Measurements from ENCODE around the gene OR8H3.
"Not testable (repeated sequence)": the region's sequence is repeated elsewhere in the genome, so short reads cannot be mapped to it uniquely, and the experiment has no call there.

OR8H3 gene

GRCh38 chr11:56122073-56122472, at the start of gene OR8H3:
Gene OR8H3 (plus strand): TSS chr11:56122373. CDS start chr11:56122373, 0 bp downstream.
- DNase-seq (ENCODE audit: low read depth in 2 of 2), result no peak

GRCh38 chr11:56089697-56090096, 32.5 kb upstream of the OR8H3 start:
- no peak for DNase-seq (ENCODE audit: low read depth in 2 of 2)

GRCh38 chr11:56093008-56093407, 29.2 kb upstream of the OR8H3 start, which contains the start of gene OR8I2:
Gene OR8I2 (plus strand): TSS chr11:56093308. CDS start chr11:56093308, 0 bp downstream.
- DNase-seq (ENCODE audit: low read depth in 2 of 2), result no peak

- no peak for DNase-seq (ENCODE audit: low read depth in 2 of 2)
These were observed 18.9 kb upstream of the OR8H3 start, which contains the start of gene OR8H2 for GRCh38 chr11:56103210-56103737. Gene OR8H2 (plus strand): TSS chr11:56103687. CDS start chr11:56105043, 1,356 bp downstream.

DNA sequence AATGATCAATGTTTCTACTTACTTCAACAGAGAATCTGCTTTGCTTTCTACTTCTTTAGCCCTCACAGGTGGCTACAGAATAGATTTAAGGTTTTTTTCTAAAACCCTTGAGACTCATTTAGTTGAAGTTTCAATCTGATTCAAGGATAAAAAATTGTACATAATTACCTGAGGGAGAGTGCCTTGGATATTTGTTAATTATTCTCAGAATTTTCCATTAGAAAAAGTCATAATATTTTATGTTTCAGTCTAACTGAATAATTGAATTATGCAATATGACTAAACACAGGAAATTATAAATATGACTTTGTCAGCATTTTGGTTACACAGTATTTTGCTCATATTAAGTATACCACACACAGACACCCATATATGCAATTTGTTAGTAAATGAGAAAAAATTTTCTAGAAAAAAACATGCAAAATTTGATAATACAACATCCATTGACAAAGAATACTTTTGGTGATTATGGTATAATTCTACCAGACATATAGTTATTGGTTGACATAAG, 18.0 kb downstream of the OR8H3 start, which contains the start of gene OR8J3:
OR8J3 (minus strand) TSS at position 51 of the 511 bp plus-strand sequence. CDS start 2,483 bp downstream, outside the sequence.
- DNase-seq (ENCODE audit: low read depth in 2 of 2), result no peak

DNA sequence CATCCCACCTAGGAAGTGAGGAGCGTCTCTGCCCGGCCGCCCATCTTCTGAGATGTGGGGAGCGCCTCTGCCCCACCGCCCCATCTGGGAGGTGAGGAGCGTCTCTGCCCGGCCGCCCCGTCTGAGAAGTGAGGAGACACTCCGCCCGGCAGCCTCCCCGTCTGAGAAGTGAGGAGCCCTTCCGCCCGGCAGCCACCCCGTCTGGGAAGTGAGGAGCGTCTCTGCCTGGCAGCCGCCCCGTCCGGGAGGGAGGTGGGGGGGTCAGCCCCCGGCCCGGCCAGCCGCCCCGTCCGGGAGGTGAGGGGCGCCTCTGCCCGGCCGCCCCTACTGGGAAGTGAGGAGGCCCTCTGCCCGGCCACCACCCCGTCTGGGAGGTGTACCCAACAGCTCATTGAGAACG, 21.5 kb downstream of the OR8H3 start:
- not testable (repeated sequence) for DNase-seq (ENCODE audit: low read depth in 2 of 2)

DNA sequence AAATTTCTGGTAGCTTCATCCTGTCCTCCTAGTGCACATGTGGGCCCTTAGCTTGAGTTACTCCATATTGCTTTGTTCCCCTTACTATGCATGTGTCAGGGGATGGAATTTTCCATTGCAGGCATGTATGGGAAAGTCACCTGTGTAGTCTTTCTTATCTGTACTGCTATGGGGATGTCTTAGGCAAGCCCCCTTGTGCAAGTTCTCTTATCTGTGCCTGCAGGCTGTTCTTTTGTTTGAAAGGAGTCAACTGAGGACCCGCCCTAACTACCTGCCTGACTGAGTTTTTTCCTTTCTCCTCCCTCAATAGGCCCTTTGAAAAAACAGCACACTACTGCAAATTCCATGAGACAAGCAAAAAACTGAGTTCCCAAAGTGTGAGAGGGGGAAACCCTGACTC, 29.2 kb downstream of the OR8H3 start:
- no peak for DNase-seq (ENCODE audit: low read depth in 2 of 2)

DNA sequence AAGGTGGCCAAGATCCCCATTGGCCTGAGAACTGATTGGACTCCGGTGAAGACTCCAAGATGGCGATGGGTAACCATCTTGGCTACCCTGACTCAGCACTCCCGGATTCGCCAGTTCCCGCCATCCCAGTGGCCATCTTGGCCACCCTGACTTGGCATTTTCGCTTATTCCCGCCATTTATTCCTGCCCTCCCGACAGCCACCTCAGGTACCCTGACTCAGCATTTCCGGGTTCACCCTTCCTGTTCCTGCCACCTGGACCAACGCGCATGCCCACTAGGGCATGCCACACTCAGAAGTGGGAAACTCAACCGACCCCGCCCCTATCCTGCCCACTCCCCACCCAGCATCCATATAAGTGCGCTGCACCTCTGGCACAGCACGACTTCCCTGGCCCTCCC, 30.2 kb downstream of the OR8H3 start:
- DNase-seq (ENCODE audit: low read depth in 2 of 2), result no peak

DNA sequence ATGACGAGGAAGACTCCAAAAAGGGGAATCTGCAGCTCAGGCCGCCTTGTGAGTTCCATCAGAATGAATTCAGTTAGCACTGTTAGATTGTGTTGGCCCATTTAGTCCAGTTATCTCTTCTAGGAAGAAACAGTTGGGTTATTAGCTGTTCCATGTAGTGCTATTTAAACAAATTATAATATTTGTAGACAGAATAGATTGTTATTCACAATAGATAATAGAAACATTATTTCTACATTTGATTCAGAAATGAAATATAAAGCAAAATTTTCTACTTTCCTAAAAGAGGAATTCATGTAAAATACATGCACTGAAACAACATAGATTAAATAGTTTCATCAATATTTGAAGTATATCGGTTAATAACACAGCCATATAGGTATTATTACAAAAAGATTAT, 38.0 kb downstream of the OR8H3 start, which contains the start of gene OR8K5:
OR8K5 (minus strand) TSS at position 101 of the 400 bp plus-strand sequence; CDS start at position 101, 0 bp downstream.
- no peak for DNase-seq (ENCODE audit: low read depth in 2 of 2)

DNA sequence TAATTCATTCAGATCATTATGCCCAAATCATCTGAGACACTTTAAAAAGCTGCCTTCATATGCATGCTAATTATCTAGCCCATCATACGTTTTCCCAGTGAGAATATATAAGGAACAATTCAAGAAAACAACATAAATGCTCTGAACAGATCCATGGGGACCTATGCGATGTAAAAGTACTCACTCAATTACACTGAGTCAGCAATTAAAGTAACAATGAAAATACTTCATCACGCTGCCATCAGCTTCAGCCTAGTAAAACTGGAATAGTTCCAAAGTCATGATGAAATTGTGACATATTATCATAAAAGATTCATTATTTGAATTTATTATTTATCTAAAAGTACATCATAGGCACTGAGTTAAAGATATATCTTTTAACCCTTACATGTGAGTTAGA, 41.6 kb downstream of the OR8H3 start:
- no peak for DNase-seq (ENCODE audit: low read depth in 2 of 2)

DNA sequence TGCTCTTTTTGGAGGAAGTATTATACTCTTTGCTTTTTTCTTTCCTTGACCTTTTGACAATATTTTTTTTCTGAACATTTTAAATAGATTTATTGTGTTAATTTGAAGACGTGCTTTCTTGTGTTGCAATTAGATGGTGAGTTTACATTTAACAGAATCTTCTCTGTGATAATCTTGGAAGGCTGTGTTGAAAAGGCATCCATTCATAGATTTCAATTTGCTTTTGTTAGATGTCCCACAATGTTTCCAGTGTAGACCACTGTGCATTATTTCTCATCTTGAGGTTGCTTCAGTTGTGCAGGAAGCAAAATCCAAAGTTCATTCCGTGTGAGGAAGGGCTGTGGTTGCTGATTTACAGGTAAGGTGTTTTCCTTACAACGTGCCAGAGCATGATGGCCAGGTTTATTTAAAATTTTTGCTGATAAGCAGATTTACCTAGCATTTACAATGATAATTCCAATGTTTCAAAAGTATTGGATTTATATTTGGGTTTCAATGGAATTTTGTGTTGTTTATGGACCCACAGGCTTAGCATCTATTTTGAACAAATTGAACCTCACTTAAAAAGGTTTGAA, 50.2 kb downstream of the OR8H3 start:
- DNase-seq (ENCODE audit: low read depth in 2 of 2), result no peak

All from stimulated activated CD8-positive, alpha-beta memory T cell treated with anti-CD3 and anti-CD28 coated beads, Interleukin-15, amount 100 ng/mL, for 48 hours (primary cell).